Neuronal stem cell (in vitro differentiated cells): Measurements from ENCODE around the gene PDE11A.
"Not testable (repeated sequence)": the region's sequence is repeated elsewhere in the genome, so short reads cannot be mapped to it uniquely, and the experiment has no call there.

Experiments
- DNase-seq: peaks from one replicate; pipeline ENCODE4 v3.0.0-alpha.2; 2013; ENCODE audit warnings: low spot score
- H2AFZ ChIP-seq: one replicate; pipeline ENCODE4 v1.6.1; 2013; ENCODE audit warnings: mild to moderate bottlenecking, low read length, inconsistent platforms
- H2AK5ac ChIP-seq: 2 replicates; pipeline ENCODE4 v1.6.1; 2013; ENCODE audit warnings: low read depth, mild to moderate bottlenecking, inconsistent platforms, low read length, moderate library complexity, mixed read lengths
- H2BK120ac ChIP-seq: 2 replicates; pipeline ENCODE4 v1.6.1; 2013; ENCODE audit warnings: low read depth, mild to moderate bottlenecking, inconsistent platforms, low read length, moderate library complexity, mixed read lengths
- H2BK12ac ChIP-seq: one replicate; pipeline ENCODE4 v1.6.1; 2013; ENCODE audit warnings: low read length, inconsistent platforms
- H2BK15ac ChIP-seq: 2 replicates; pipeline ENCODE4 v1.6.1; 2013; ENCODE audit warnings: mild to moderate bottlenecking, low read length, inconsistent platforms, mixed read lengths
- H2BK5ac ChIP-seq: one replicate; pipeline ENCODE4 v1.6.1; 2013; ENCODE audit warnings: inconsistent platforms, mild to moderate bottlenecking, low read length, moderate library complexity
- H3K14ac ChIP-seq: one replicate; pipeline ENCODE4 v1.6.1; 2013; ENCODE audit warnings: low read length, inconsistent platforms
- H3K18ac ChIP-seq: 2 replicates; pipeline ENCODE4 v1.6.1; 2013; ENCODE audit warnings: low read length, inconsistent platforms
- H3K23ac ChIP-seq: 2 replicates; pipeline ENCODE4 v1.6.1; 2013; ENCODE audit warnings: low read depth, mild to moderate bottlenecking, mixed read lengths, low read length, inconsistent platforms; ENCODE audit not compliant: poor library complexity
- H3K27ac ChIP-seq: replicated peaks from 3 replicates; pipeline ENCODE4 v1.5.1; 2013; ENCODE audit warnings: low read length, inconsistent platforms
- H3K27me3 ChIP-seq, 3 experiments: 2 replicates each; pipeline ENCODE4 v1.6.1; 2013; ENCODE audit warnings: low read length in 3 of 3, mild to moderate bottlenecking in 2 of 3, inconsistent platforms in 1 of 3, low read depth in 1 of 3, mixed read lengths in 1 of 3, moderate library complexity in 1 of 3; ENCODE audit not compliant: control insufficient read depth in 3 of 3, insufficient read depth in 3 of 3
- H3K36me3 ChIP-seq, 2 donors: replicated peaks in 1 of 2; 2 replicates each; pipeline ENCODE4 v1.6.1; 2013; ENCODE audit warnings: low read length in 2 of 2; ENCODE audit not compliant: control insufficient read depth in 2 of 2, insufficient read depth in 2 of 2
- H3K4ac ChIP-seq: 2 replicates; pipeline ENCODE4 v1.6.1; 2013; ENCODE audit warnings: inconsistent platforms, mild to moderate bottlenecking, low read length, moderate library complexity
- H3K4me1 ChIP-seq, 2 donors: 1 replicate in 1 of 2; 2 replicates in 1 of 2; pipeline ENCODE4 v1.6.1; 2013; ENCODE audit warnings: low read length in 2 of 2, low read depth in 1 of 2; ENCODE audit not compliant: control insufficient read depth in 2 of 2, insufficient read depth in 1 of 2
- H3K4me2 ChIP-seq: one replicate; pipeline ENCODE4 v1.6.1; 2013; ENCODE audit warnings: mild to moderate bottlenecking, low read length, inconsistent platforms; ENCODE audit not compliant: insufficient read depth, poor library complexity, severe bottlenecking
- H3K4me3 ChIP-seq, 2 donors: 2 replicates each; pipeline ENCODE4 v1.5.1; 2013; ENCODE audit warnings: low read length in 2 of 2, mild to moderate bottlenecking in 2 of 2, inconsistent platforms in 1 of 2, moderate library complexity in 1 of 2
- H3K79me1 ChIP-seq: one replicate; pipeline ENCODE4 v1.6.1; 2013; ENCODE audit warnings: low read depth, mild to moderate bottlenecking, inconsistent platforms, low read length, moderate library complexity
- H3K9ac ChIP-seq: one replicate; pipeline ENCODE4 v1.6.1; 2013; ENCODE audit warnings: mild to moderate bottlenecking, low read depth, low read length, inconsistent platforms; ENCODE audit not compliant: poor library complexity
- H3K9me3 ChIP-seq, 2 donors: replicated peaks in 1 of 2; 2 replicates each; pipeline versions ENCODE3 to v1.6.1; 2013; ENCODE audit warnings: low read length in 2 of 2, mild to moderate bottlenecking in 2 of 2, inconsistent platforms in 1 of 2, low read depth in 1 of 2, mixed read lengths in 1 of 2, moderate library complexity in 1 of 2; ENCODE audit not compliant: control insufficient read depth in 2 of 2, insufficient read depth in 1 of 2
- H4K8ac ChIP-seq: one replicate; pipeline ENCODE4 v1.6.1; 2013; ENCODE audit warnings: low read depth, mild to moderate bottlenecking, inconsistent platforms, low read length, moderate library complexity
- H4K91ac ChIP-seq: one replicate; pipeline ENCODE4 v1.6.1; 2013; ENCODE audit warnings: low read length, low read depth, mild to moderate bottlenecking, inconsistent platforms; ENCODE audit not compliant: poor library complexity
- WGBS, 2 donors: extraction: QIAGEN DNeasy Blood & Tissue Kit; methylation state at CpG; one replicate each; pipeline ENCODE4 v1.1.7; 2013; ENCODE audit warnings: missing lambda C conversion rate in 2 of 2, mixed read lengths in 1 of 2; ENCODE audit not compliant: insufficient read length in 2 of 2, insufficient replicate concordance in 1 of 2; ENCODE audit errors: extremely low coverage in 2 of 2; 5-methylcytosine and 5-hydroxymethylcytosine counted together

Gene PDE11A

GRCh38 chr2:177796654-177797415, 275.7 kb downstream of the PDE11A start:
- no peak overlapping the region for H3K14ac ChIP-seq
- no peak overlapping the region for H3K27ac ChIP-seq
- H3K79me1 ChIP-seq: no peaks in the 10 kb centered on the region
- H3K36me3 ChIP-seq: no peaks in the 10 kb centered on the region
- no peak overlapping the region for H4K91ac ChIP-seq
- no peaks in the 10 kb centered on the region for H3K9me3 ChIP-seq
- no peak overlapping the region for H3K4me3 ChIP-seq
- H4K8ac ChIP-seq: no peak overlapping the region
- no peak overlapping the region for H2AFZ ChIP-seq
- H3K27me3 ChIP-seq: peaks cover 0 to 4% (median 0%) of the 10 kb centered on the region in 3 experiments
- no peak overlapping the region for H2AK5ac ChIP-seq
- no peak overlapping the region for H3K9ac ChIP-seq
- no peak overlapping the region for H2BK12ac ChIP-seq
- H3K4ac ChIP-seq: no peak overlapping the region
- no peak overlapping the region for H2BK120ac ChIP-seq
- WGBS, 2 donors: no CpG with 5 or more reads among the region's 4 CpGs
- H2BK5ac ChIP-seq: no peak overlapping the region
- H2BK15ac ChIP-seq: no peak overlapping the region
- H3K4me1 ChIP-seq: peaks cover 0 to 3% of the 10 kb centered on the region in 2 donors
- H3K18ac ChIP-seq: no peak overlapping the region
- no peak overlapping the region for H3K4me2 ChIP-seq
- H3K23ac ChIP-seq: no peak overlapping the region
- DNase-seq: no peak

DNA sequence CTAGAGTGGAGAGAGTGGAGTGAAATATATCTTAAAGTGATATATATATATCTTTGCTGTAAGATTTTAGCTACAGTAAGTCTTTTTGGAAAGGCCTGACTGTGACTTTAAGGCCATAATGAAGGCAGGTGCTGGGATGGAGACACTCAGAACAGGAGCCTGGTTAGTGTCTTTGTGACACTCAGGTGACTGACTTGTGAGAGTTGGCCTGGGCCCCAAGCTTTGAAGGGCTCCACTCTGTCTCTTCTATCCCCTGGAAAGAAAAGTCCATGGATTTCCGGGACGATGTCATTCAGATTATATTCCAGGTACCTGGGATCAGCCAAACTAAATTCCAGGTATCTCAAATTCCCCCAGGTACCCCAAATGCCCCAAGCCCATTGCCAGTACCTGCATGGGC, 276.6 kb downstream of the PDE11A start:
- H3K27me3 ChIP-seq: peaks cover 0 to 4% (median 0%) of the 10 kb centered on the region in 3 experiments
- no peak overlapping the region for H3K4me3 ChIP-seq
- H3K18ac ChIP-seq: no peak overlapping the region

GRCh38 chr2:177785143-177785542, 287.4 kb downstream of the PDE11A start:
- not testable (repeated sequence) for H3K14ac ChIP-seq, H2BK15ac ChIP-seq, H2BK5ac ChIP-seq, H3K79me1 ChIP-seq, H3K23ac ChIP-seq, H3K4me2 ChIP-seq, H2AK5ac ChIP-seq, H3K27me3 ChIP-seq, H3K4me1 ChIP-seq, H3K18ac ChIP-seq, H3K9me3 ChIP-seq, H2AFZ ChIP-seq, DNase-seq, H3K4ac ChIP-seq, H2BK120ac ChIP-seq, H3K4me3 ChIP-seq, H3K36me3 ChIP-seq, H3K9ac ChIP-seq, H3K27ac ChIP-seq, H2BK12ac ChIP-seq, H4K8ac ChIP-seq, H4K91ac ChIP-seq
- WGBS, 2 donors: no CpG with 5 or more reads among the region's 6 CpGs

More for the DNA sequence above, 276.6 kb downstream of the PDE11A start:
- Histone ChIP-seq H3K23ac (no peak overlapping the region), H3K14ac (no peak overlapping the region), H3K4me2 (no peak overlapping the region), H2AK5ac (no peak overlapping the region), H2BK12ac (no peak overlapping the region), H4K8ac (no peak overlapping the region), H4K91ac (no peak overlapping the region), H2BK120ac (no peak overlapping the region), H3K36me3 (no peaks in the 10 kb centered on the region), H2BK15ac (no peak overlapping the region), H2AFZ (no peak overlapping the region), H3K4ac (no peak overlapping the region), H3K4me1 (peaks cover 0 to 3% of the 10 kb centered on the region in 2 donors), H3K79me1 (no peaks in the 10 kb centered on the region), H3K27ac (no peak overlapping the region), H3K9me3 (no peaks in the 10 kb centered on the region), H3K9ac (no peak overlapping the region), H2BK5ac (no peak overlapping the region)
- DNase-seq: no peak
- WGBS, 2 donors: no CpG with 5 or more reads among the region's 2 CpGs

DNA sequence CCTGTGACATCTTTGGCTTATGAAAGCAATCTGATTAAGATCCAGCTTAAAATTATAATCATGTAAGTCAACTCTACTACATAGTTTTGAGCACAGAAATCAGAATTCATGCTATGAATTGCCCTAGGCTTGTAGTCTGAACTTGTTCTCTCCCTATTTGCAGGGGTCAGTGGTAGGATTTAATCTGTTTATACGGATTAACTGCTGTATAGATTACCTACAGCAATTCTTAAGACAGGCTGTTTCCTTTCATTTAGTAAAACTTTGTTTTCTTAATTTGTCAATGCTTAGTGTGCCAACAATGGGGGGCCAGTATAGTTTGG, 287.9 kb downstream of the PDE11A start:
- Histone ChIP-seq H2BK5ac (no peak overlapping the region), H3K14ac (no peak overlapping the region), H2BK120ac (no peak overlapping the region), H3K4me1 (peaks cover 0 to 5% of the 10 kb centered on the region in 2 donors), H3K27ac (no peak overlapping the region), H3K18ac (no peak overlapping the region), H3K9ac (no peak overlapping the region), H2BK15ac (no peak overlapping the region), H3K4ac (no peak overlapping the region), H2AFZ (no peak overlapping the region), H3K27me3 (no peaks in the 10 kb centered on the region), H4K91ac (no peak overlapping the region), H3K79me1 (no peaks in the 10 kb centered on the region), H3K4me3 (no peak overlapping the region), H3K23ac (no peak overlapping the region), H3K4me2 (no peak overlapping the region), H2BK12ac (no peak overlapping the region), H3K36me3 (no peaks in the 10 kb centered on the region), H3K9me3 (no peaks in the 10 kb centered on the region), H2AK5ac (no peak overlapping the region), H4K8ac (no peak overlapping the region)
- no CpG with 5 or more reads among the region's 1 CpG for WGBS, 2 donors
- no peak for DNase-seq
